ENCODE measurements around the gene STRIP2. TPM values are rescaled to one million over a fixed set of nuclear protein-coding genes. Genes with fewer than 3 reads are reported as not detected.
"Not testable (repeated sequence)": the region's sequence is repeated elsewhere in the genome, so short reads cannot be mapped to it uniquely, and the experiment has no call there.

The STRIP2 gene
- total RNA-seq, 1 experiment from 2014 or later, result 9.1 TPM

DNA sequence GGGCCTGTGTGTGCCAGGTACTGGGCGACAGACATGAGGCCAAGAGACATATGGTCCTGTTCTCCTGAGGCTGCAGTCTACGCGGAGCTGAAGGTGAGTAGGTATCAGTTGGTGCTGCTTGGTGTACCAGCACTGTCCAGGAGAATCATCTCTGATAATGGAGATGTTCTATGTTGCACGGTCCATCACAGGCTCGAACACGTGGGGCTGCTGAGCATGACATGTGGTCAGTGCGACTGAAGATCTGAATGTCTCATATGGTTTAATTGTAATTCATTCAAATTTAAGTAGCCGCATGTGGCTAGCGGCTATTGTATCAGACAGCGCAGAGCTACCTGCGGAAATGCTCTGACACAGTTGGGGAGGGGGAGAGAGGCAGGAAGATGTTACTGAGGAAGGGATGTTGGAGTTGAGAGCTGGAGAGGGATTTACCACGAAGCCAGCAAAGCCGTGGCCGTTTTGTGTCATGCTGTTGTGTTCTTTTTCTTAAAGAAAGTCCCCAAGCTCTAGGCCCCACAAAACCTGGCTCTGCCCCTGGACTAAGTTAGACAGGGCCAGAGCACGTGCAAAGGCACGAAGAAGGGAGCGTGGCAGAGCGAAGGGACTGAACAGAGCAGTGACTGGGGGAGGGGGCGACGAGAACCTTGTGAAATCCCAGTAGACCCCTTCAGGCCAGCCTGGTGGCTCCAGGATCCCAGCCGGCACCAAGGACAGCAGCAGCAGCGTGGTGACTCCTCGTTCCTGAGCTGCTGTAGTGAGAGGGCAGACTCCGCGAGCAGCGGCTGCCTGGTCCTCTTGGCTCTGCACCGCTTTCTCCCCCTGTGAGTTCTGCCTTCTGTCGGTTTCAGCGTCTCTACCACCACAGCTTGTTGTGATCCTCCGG lies 88.1 kb downstream of the STRIP2 start:
- CTCF ChIA-PET, result no interaction called here
- no peak overlapping the region for H3K4me3 ChIP-seq (ENCODE audit: low read depth, low read length, poor library complexity, severe bottlenecking)
- intact Hi-C loops (cut with micrococcal nuclease; ENCODE audit: unreplicated experiment), result no loop called here
- DNase-seq (ENCODE audit: low spot score), result no peak
- POLR2A ChIA-PET (ENCODE audit: low non-redundant PET), result no interaction called here
- H3K27me3 ChIP-seq (replicated peaks; ENCODE audit: insufficient read depth, low read depth, low read length, poor library complexity), result no peaks in the 10 kb centered on the region
- BruUV-seq (replicated peaks), result no TSS peak
- no peaks in the 10 kb centered on the region for H3K9me3 ChIP-seq (ENCODE audit: low read depth, low read length, poor library complexity, severe bottlenecking)
- H3K4me1 ChIP-seq (ENCODE audit: insufficient read depth, low read length, poor library complexity, severe bottlenecking), result no peaks in the 10 kb centered on the region
- no peaks in the 10 kb centered on the region for H3K36me3 ChIP-seq (ENCODE audit: insufficient read depth, low read length, poor library complexity, severe bottlenecking)
- TF ChIP-seq EZH2 (IDR thresholded peaks at IDR 0.05; ENCODE audit: borderline replicate concordance, low read depth, low read length, poor library complexity, severe bottlenecking), result no peak
- TF ChIP-seq, protein P1, sequence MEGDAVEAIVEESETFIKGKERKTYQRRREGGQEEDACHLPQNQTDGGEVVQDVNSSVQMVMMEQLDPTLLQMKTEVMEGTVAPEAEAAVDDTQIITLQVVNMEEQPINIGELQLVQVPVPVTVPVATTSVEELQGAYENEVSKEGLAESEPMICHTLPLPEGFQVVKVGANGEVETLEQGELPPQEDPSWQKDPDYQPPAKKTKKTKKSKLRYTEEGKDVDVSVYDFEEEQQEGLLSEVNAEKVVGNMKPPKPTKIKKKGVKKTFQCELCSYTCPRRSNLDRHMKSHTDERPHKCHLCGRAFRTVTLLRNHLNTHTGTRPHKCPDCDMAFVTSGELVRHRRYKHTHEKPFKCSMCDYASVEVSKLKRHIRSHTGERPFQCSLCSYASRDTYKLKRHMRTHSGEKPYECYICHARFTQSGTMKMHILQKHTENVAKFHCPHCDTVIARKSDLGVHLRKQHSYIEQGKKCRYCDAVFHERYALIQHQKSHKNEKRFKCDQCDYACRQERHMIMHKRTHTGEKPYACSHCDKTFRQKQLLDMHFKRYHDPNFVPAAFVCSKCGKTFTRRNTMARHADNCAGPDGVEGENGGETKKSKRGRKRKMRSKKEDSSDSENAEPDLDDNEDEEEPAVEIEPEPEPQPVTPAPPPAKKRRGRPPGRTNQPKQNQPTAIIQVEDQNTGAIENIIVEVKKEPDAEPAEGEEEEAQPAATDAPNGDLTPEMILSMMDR (conservative IDR thresholded peaks at IDR 0.05; ENCODE audit: low read depth, low read length), result no peak
- H3K27ac ChIP-seq (ENCODE audit: low read depth, low read length, poor library complexity, severe bottlenecking), result no peak overlapping the region

DNA sequence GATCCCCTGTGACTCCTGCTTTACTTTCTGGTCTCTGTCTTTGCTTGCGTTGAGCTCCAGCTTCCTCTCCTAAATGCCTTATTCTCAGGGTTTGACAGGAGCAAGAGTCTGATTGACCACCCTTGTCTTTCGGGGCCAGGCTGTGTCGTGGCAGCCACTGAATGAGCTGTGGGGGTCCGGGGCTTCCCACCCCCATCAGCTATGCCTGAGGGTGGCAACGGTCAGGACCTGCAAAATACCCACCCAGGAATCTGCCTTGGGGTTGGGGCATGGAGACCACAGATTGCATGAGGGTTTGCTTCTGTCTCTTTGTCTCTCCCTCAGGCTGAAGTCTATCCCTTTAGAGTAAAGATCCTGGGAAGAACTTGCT lies 88.7 kb downstream of the STRIP2 start:
- Histone ChIP-seq H3K4me3 (ENCODE audit: low read depth, low read length, poor library complexity, severe bottlenecking) (no peak overlapping the region), H3K4me1 (ENCODE audit: insufficient read depth, low read length, poor library complexity, severe bottlenecking) (no peaks in the 10 kb centered on the region), H3K9me3 (ENCODE audit: low read depth, low read length, poor library complexity, severe bottlenecking) (no peaks in the 10 kb centered on the region), H3K36me3 (ENCODE audit: insufficient read depth, low read length, poor library complexity, severe bottlenecking) (no peaks in the 10 kb centered on the region), H3K27me3 (replicated peaks; ENCODE audit: insufficient read depth, low read depth, low read length, poor library complexity) (no peaks in the 10 kb centered on the region), H3K27ac (ENCODE audit: low read depth, low read length, poor library complexity, severe bottlenecking) (no peak overlapping the region)
- no peak for DNase-seq (ENCODE audit: low spot score)
- ChIA-PET CTCF (no interaction called here), POLR2A (ENCODE audit: low non-redundant PET) (no interaction called here)
- TF ChIP-seq EZH2 (IDR thresholded peaks at IDR 0.05; ENCODE audit: borderline replicate concordance, low read depth, low read length, poor library complexity, severe bottlenecking), result no peak
- TF ChIP-seq, protein P1 (conservative IDR thresholded peaks at IDR 0.05; ENCODE audit: low read depth, low read length), result no peak
- no TSS peak for BruUV-seq (replicated peaks)
- intact Hi-C loops (cut with micrococcal nuclease; ENCODE audit: unreplicated experiment), result no loop called here

DNA sequence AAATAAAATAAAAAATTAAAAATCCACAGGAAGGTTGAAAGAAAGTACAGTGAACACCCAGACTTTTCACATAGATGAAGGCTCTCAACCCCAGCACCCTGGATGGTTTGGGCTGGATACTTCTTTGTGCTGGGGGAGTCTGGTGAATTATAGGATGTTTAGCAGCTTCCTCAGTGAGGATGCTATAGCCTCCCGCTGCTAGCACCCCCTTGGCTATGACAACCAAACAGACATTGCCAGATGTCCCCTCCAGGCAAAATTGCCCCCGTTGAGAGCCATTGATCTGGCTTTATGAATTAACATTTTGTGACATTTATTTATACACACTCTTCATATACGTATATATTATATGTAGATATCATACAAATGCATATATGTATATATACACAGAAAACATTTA lies 89.7 kb downstream of the STRIP2 start:
- POLR2A ChIA-PET (ENCODE audit: low non-redundant PET), result no interaction called here
- H3K36me3 ChIP-seq (ENCODE audit: insufficient read depth, low read length, poor library complexity, severe bottlenecking), result no peaks in the 10 kb centered on the region
- H3K27me3 ChIP-seq (replicated peaks; ENCODE audit: insufficient read depth, low read depth, low read length, poor library complexity), result no peaks in the 10 kb centered on the region
- no peak for TF ChIP-seq EZH2 (IDR thresholded peaks at IDR 0.05; ENCODE audit: borderline replicate concordance, low read depth, low read length, poor library complexity, severe bottlenecking)
- TF ChIP-seq, protein P1 (conservative IDR thresholded peaks at IDR 0.05; ENCODE audit: low read depth, low read length), result no peak
- intact Hi-C loops (cut with micrococcal nuclease; ENCODE audit: unreplicated experiment), result no loop called here
- no peak overlapping the region for H3K27ac ChIP-seq (ENCODE audit: low read depth, low read length, poor library complexity, severe bottlenecking)
- H3K9me3 ChIP-seq (ENCODE audit: low read depth, low read length, poor library complexity, severe bottlenecking), result no peaks in the 10 kb centered on the region
- no peak for DNase-seq (ENCODE audit: low spot score)
- no TSS peak for BruUV-seq (replicated peaks)
- CTCF ChIA-PET, result no interaction called here
- H3K4me1 ChIP-seq (ENCODE audit: insufficient read depth, low read length, poor library complexity, severe bottlenecking), result no peaks in the 10 kb centered on the region
- H3K4me3 ChIP-seq (ENCODE audit: low read depth, low read length, poor library complexity, severe bottlenecking), result no peak overlapping the region

DNA sequence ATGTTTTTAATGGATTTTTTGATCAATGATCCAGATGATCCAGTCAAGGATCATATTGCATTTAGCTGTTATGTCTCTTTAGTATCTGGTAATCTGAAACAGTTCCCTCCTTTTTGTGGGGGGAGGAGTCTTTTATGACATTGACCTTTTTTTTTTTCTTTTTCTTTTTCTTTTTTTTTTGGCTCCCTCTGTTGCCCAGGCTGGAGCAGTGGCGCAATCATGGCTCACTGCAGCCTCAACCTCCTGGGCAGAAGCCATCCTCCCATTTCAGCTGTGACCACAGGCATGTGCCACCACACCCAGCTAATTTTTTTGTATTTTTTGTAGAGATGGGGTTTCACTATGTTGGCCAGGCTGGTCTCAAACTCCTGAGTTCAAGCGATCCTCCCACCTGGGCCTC lies 90.2 kb downstream of the STRIP2 start:
- DNase-seq (ENCODE audit: low spot score); intact Hi-C loops (cut with micrococcal nuclease; ENCODE audit: unreplicated experiment); CTCF ChIA-PET; H3K4me3 ChIP-seq (ENCODE audit: low read depth, low read length, poor library complexity, severe bottlenecking); H3K4me1 ChIP-seq (ENCODE audit: insufficient read depth, low read length, poor library complexity, severe bottlenecking); BruUV-seq (replicated peaks); H3K36me3 ChIP-seq (ENCODE audit: insufficient read depth, low read length, poor library complexity, severe bottlenecking); H3K9me3 ChIP-seq (ENCODE audit: low read depth, low read length, poor library complexity, severe bottlenecking); H3K27me3 ChIP-seq (replicated peaks; ENCODE audit: insufficient read depth, low read depth, low read length, poor library complexity); POLR2A ChIA-PET (ENCODE audit: low non-redundant PET); H3K27ac ChIP-seq (ENCODE audit: low read depth, low read length, poor library complexity, severe bottlenecking): not testable (repeated sequence)
